H9 (cell line): ENCODE results near the gene BDH1. TPM values are rescaled to one million over a fixed set of nuclear protein-coding genes. Genes with fewer than 3 reads are reported as not detected.

ENCODE experiments used
- DNase-seq: peaks from one replicate; pipeline ENCODE4 v3.0.0-alpha.2; 2017
- H2AFZ ChIP-seq: one replicate; pipeline ENCODE4 v1.6.1; 2013; ENCODE audit warnings: mild to moderate bottlenecking, low read length, control low read depth, moderate library complexity
- H2AK5ac ChIP-seq: 2 replicates; pipeline ENCODE4 v1.6.1; 2013; ENCODE audit warnings: low read length, control low read depth, mixed read lengths; ENCODE audit not compliant: insufficient read length
- H2BK120ac ChIP-seq: one replicate; pipeline ENCODE4 v1.6.1; 2013; ENCODE audit warnings: low read depth, mild to moderate bottlenecking, low read length, control low read depth, inconsistent platforms; ENCODE audit not compliant: poor library complexity, severe bottlenecking
- H2BK12ac ChIP-seq: 2 replicates; pipeline ENCODE4 v1.6.1; 2013; ENCODE audit warnings: low read length, control low read depth, mixed read lengths, low read depth; ENCODE audit not compliant: insufficient read length
- H2BK15ac ChIP-seq: 2 replicates; pipeline ENCODE4 v1.6.1; 2013; ENCODE audit warnings: low read depth, low read length, control low read depth
- H2BK20ac ChIP-seq: one replicate; pipeline ENCODE4 v1.6.1; 2013; ENCODE audit warnings: low read depth, mild to moderate bottlenecking, low read length, control low read depth, inconsistent platforms; ENCODE audit not compliant: poor library complexity, severe bottlenecking
- H2BK5ac ChIP-seq: 2 replicates; pipeline ENCODE4 v1.6.1; 2013; ENCODE audit warnings: low read length, control low read depth, mixed read lengths; ENCODE audit not compliant: insufficient read length
- H3K14ac ChIP-seq: 2 replicates; pipeline ENCODE4 v1.6.1; 2013; ENCODE audit warnings: low read length, control low read depth; ENCODE audit not compliant: insufficient read depth
- H3K18ac ChIP-seq: 2 replicates; pipeline ENCODE4 v1.6.1; 2013; ENCODE audit warnings: low read depth, mild to moderate bottlenecking, mixed read lengths, low read length, control low read depth; ENCODE audit not compliant: insufficient read length
- H3K23ac ChIP-seq: 2 replicates; pipeline ENCODE4 v1.6.1; 2013; ENCODE audit warnings: low read length, control low read depth, mixed read lengths, low read depth; ENCODE audit not compliant: insufficient read length
- H3K23me2 ChIP-seq: 2 replicates; pipeline ENCODE4 v1.6.1; 2013; ENCODE audit warnings: low read depth, mild to moderate bottlenecking, mixed read lengths, low read length, control low read depth; ENCODE audit not compliant: insufficient read length, poor library complexity, severe bottlenecking
- H3K27ac ChIP-seq: 2 replicates; pipeline ENCODE4 v1.5.1; 2013; ENCODE audit warnings: low read length, control low read depth, mixed read lengths, low read depth; ENCODE audit not compliant: insufficient read length
- H3K27me3 ChIP-seq: 2 replicates; pipeline ENCODE4 v1.6.1; 2013; ENCODE audit warnings: low read length, control low read depth, inconsistent platforms; ENCODE audit not compliant: insufficient read depth
- H3K4ac ChIP-seq: 2 replicates; pipeline ENCODE4 v1.6.1; 2013; ENCODE audit warnings: low read depth, mild to moderate bottlenecking, control low read depth, inconsistent platforms, low read length, moderate library complexity
- H3K4me1 ChIP-seq: 2 replicates; pipeline ENCODE4 v1.6.1; 2013; ENCODE audit warnings: low read length, control low read depth, inconsistent platforms; ENCODE audit not compliant: insufficient read depth
- H3K4me2 ChIP-seq: 2 replicates; pipeline ENCODE4 v1.6.1; 2013; ENCODE audit warnings: low read length, control low read depth, mixed read lengths; ENCODE audit not compliant: insufficient read length, insufficient read depth
- H3K56ac ChIP-seq: 2 replicates; pipeline ENCODE4 v1.6.1; 2013; ENCODE audit warnings: low read depth, mild to moderate bottlenecking, mixed read lengths, low read length, control low read depth; ENCODE audit not compliant: insufficient read length
- H3K79me1 ChIP-seq: 2 replicates; pipeline ENCODE4 v1.6.1; 2013; ENCODE audit warnings: low read depth, mild to moderate bottlenecking, moderate library complexity, low read length, control low read depth, inconsistent platforms; ENCODE audit not compliant: insufficient read depth, poor library complexity, severe bottlenecking
- H3K79me2 ChIP-seq: 2 replicates; pipeline ENCODE4 v1.6.1; 2013; ENCODE audit warnings: low read length, control low read depth, inconsistent platforms; ENCODE audit not compliant: insufficient read depth
- H3K9ac ChIP-seq: 2 replicates; pipeline ENCODE4 v1.6.1; 2013; ENCODE audit warnings: low read length, control low read depth, mixed read lengths; ENCODE audit not compliant: insufficient read length; ENCODE audit errors: extremely low read depth
- H3K9me3 ChIP-seq: one replicate; pipeline ENCODE4 v1.6.1; 2013; ENCODE audit warnings: low read depth, low read length, inconsistent platforms; ENCODE audit not compliant: control insufficient read depth
- H3T11ph ChIP-seq: one replicate; pipeline ENCODE4 v1.6.1; 2013; ENCODE audit warnings: mild to moderate bottlenecking, low read length, control low read depth, inconsistent platforms
- H4K20me1 ChIP-seq: one replicate; pipeline ENCODE4 v1.6.1; 2013; ENCODE audit not compliant: control insufficient read depth, insufficient read length, insufficient read depth
- H4K5ac ChIP-seq: 2 replicates; pipeline ENCODE4 v1.6.1; 2013; ENCODE audit warnings: low read depth, mild to moderate bottlenecking, mixed read lengths, low read length, control low read depth; ENCODE audit not compliant: insufficient read length
- H4K8ac ChIP-seq: replicated peaks from 2 replicates; pipeline ENCODE4 v1.6.1; 2013; ENCODE audit warnings: low read length, control low read depth, mixed read lengths, low read depth; ENCODE audit not compliant: insufficient read length
- H4K91ac ChIP-seq: 2 replicates; pipeline ENCODE4 v1.6.1; 2013; ENCODE audit warnings: low read depth, mild to moderate bottlenecking, moderate library complexity, mixed read lengths, low read length, control low read depth; ENCODE audit not compliant: insufficient read length
- H3K27ac Mint-ChIP-seq, 3 experiments: 2 replicates in 2 of 3; 3 replicates in 1 of 3; pipeline ENCODE4 v1.8.0; 2020 to 2021; ENCODE audit warnings: mixed read lengths in 3 of 3, mild to moderate bottlenecking in 1 of 3, moderate library complexity in 1 of 3
- H3K27me3 Mint-ChIP-seq: 2 replicates; pipeline ENCODE4 v1.8.0; 2021; ENCODE audit warnings: low read depth, mild to moderate bottlenecking, moderate library complexity, mixed read lengths
- H3K36me3 Mint-ChIP-seq, 3 experiments: 2 replicates in 2 of 3; 3 replicates in 1 of 3; pipeline ENCODE4 v1.8.0; 2020 to 2021; ENCODE audit warnings: low read depth in 3 of 3, mixed read lengths in 3 of 3; ENCODE audit not compliant: insufficient read depth in 1 of 3
- H3K4me1 Mint-ChIP-seq, 2 experiments: 2 replicates each; pipeline ENCODE4 v1.8.0; 2020; ENCODE audit warnings: mixed read lengths in 2 of 2
- H3K4me3 Mint-ChIP-seq, 2 experiments: 2 replicates in 1 of 2; 3 replicates in 1 of 2; pipeline ENCODE4 v1.8.0; 2020 to 2021; ENCODE audit warnings: mild to moderate bottlenecking in 2 of 2, mixed read lengths in 2 of 2, moderate library complexity in 1 of 2
- H3K9me3 Mint-ChIP-seq, 2 experiments: 2 replicates in 1 of 2; 3 replicates in 1 of 2; pipeline ENCODE4 v1.8.0; 2020; ENCODE audit warnings: mild to moderate bottlenecking in 2 of 2, mixed read lengths in 2 of 2, moderate library complexity in 1 of 2
- WGBS: extraction: QIAGEN DNeasy Blood & Tissue Kit; methylation state at CpG from one replicate; pipeline ENCODE4 v1.1.7; 2013; ENCODE audit warnings: missing lambda C conversion rate, low lambda C conversion rate, mixed read lengths; ENCODE audit not compliant: insufficient read length; ENCODE audit errors: extremely low coverage; 5-methylcytosine and 5-hydroxymethylcytosine counted together
- total RNA-seq: library from RNA; stranded (reverse); gene quantifications from 2 replicates; pipeline ENCODE4 v1.2.1, GENCODE V29; 2021
- TF ChIP-seq, protein P1 (sequence below): fragments of 200-600 bp; sonication (generic); conservative IDR thresholded peaks from 3 replicates; pipeline ENCODE4 v1.8.0; 2021; ENCODE audit warnings: antibody characterized with exemption, mild to moderate bottlenecking

The BDH1 gene
- total RNA-seq, 1 experiment from 2014 or later = 23.8 TPM

DNA sequence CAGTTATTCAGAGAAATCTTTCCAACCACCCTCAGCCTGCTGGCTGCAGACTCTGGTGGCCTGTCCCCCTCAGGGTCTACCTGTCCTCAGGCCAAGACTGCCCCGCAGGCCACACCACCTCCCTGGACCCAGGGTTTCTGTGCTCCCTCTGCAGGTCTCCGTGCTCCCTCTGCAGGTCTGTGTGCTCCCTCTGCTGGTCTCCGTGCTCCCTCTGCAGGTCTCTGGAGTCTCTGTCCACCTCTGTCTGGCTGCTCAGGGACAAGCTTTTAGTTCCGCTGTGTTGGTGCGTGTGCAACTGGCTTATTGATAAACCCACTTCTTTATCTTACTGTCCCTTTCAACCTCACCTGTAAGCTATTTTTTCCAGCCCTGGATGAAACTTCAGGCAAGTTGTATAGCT is 30.1 kb downstream of the BDH1 start:
- Histone ChIP-seq H3K4me2 (no peak overlapping the region), H2BK120ac (no peak overlapping the region), H4K5ac (no peak overlapping the region), H3K23ac (no peak overlapping the region), H3T11ph (no peak overlapping the region), H3K56ac (no peak overlapping the region), H3K14ac (no peak overlapping the region), H3K9ac (no peak overlapping the region), H3K23me2 (no peaks in the 10 kb centered on the region), H2AK5ac (no peak overlapping the region), H3K9me3 (no peaks in the 10 kb centered on the region), H2BK5ac (no peak overlapping the region), H4K91ac (no peak overlapping the region), H2BK12ac (no peak overlapping the region), H4K8ac (no peak overlapping the region), H3K27ac (no peak overlapping the region), H3K79me2 (no peaks in the 10 kb centered on the region), H2BK15ac (no peak overlapping the region), H3K4me1 (no peaks in the 10 kb centered on the region), H3K27me3 (no peaks in the 10 kb centered on the region), H2AFZ (no peak overlapping the region), H4K20me1 (no peaks in the 10 kb centered on the region), H3K79me1 (no peaks in the 10 kb centered on the region), H3K18ac (no peak overlapping the region), H2BK20ac (no peak overlapping the region), H3K4ac (no peak overlapping the region)
- TF ChIP-seq, protein P1, sequence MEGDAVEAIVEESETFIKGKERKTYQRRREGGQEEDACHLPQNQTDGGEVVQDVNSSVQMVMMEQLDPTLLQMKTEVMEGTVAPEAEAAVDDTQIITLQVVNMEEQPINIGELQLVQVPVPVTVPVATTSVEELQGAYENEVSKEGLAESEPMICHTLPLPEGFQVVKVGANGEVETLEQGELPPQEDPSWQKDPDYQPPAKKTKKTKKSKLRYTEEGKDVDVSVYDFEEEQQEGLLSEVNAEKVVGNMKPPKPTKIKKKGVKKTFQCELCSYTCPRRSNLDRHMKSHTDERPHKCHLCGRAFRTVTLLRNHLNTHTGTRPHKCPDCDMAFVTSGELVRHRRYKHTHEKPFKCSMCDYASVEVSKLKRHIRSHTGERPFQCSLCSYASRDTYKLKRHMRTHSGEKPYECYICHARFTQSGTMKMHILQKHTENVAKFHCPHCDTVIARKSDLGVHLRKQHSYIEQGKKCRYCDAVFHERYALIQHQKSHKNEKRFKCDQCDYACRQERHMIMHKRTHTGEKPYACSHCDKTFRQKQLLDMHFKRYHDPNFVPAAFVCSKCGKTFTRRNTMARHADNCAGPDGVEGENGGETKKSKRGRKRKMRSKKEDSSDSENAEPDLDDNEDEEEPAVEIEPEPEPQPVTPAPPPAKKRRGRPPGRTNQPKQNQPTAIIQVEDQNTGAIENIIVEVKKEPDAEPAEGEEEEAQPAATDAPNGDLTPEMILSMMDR = peak; percentile 27; the same call in 2 of the 3 replicates
- Mint-ChIP-seq H3K9me3 (no peaks in the 10 kb centered on the region), H3K36me3 (peaks cover 5 to 8% (median 7%) of the 10 kb centered on the region in 3 experiments; a peak in 5 of 7 replicates), H3K27ac (peak overlapping the region in 1 of 3 experiments; percentile 29; a peak in 1 of 7 replicates), H3K27me3 (no peaks in the 10 kb centered on the region), H3K4me3 (no peak overlapping the region), H3K4me1 (peaks cover 12 to 15% of the 10 kb centered on the region in 2 experiments)
- DNase-seq = peak; percentile 24
- WGBS = no CpG with 5 or more reads among the region's 5 CpGs
